Stomach (tissue), 9 donors: ENCODE results near the gene CELF1. TPM values are rescaled to one million over a fixed set of nuclear protein-coding genes. Genes with fewer than 3 reads are reported as not detected.

Experiments used
- DNase-seq, 2 donors: peaks; one replicate each; pipeline versions ENCODE4 v3.0.0 to v3.0.0-alpha.2; 2013 to 2019
- H3K27ac ChIP-seq, 5 donors: fragments of 200-600 bp in 4 of 5; sonication (generic) in 4 of 5; one replicate each; pipeline ENCODE4 v1.5.1; 2013 to 2019; ENCODE audit warnings: mild to moderate bottlenecking in 1 of 5, moderate library complexity in 1 of 5
- H3K27me3 ChIP-seq, 3 donors: fragments of 200-600 bp; sonication (generic); one replicate each; pipeline ENCODE4 v1.5.1; 2017 to 2019; ENCODE audit warnings: mixed run types in 1 of 3
- H3K36me3 ChIP-seq, 4 donors: fragments of 200-600 bp; sonication (generic); 1 replicate in 3 of 4; 2 replicates in 1 of 4; pipeline ENCODE4 v1.5.1; 2016 to 2019
- H3K4me1 ChIP-seq, 4 donors: fragments of 200-600 bp; sonication (generic); one replicate each; pipeline ENCODE4 v1.5.1; 2016 to 2019
- H3K4me3 ChIP-seq, 4 donors: fragments of 200-600 bp; sonication (generic) in 3 of 4; one replicate each; pipeline ENCODE4 v1.5.1; 2016 to 2019; ENCODE audit warnings: mild to moderate bottlenecking in 1 of 4
- H3K9me3 ChIP-seq, 4 donors: fragments of 200-600 bp; sonication (generic); one replicate each; pipeline ENCODE4 v1.5.1; 2016 to 2019
- CTCF ChIP-seq, 7 experiments: fragments of 450-650 bp in 4 of 7; fragments of 200-600 bp in 3 of 7; sonication (generic) in 3 of 7; IDR thresholded peaks; one replicate each; pipeline ENCODE4 v1.5.1; 2016 to 2019; ENCODE audit warnings: antibody characterized with exemption in 7 of 7, control low read depth in 2 of 7, mild to moderate bottlenecking in 1 of 7
- EP300 ChIP-seq: sonication (generic); formaldehyde crosslinking; IDR thresholded peaks from one replicate; pipeline ENCODE4 v1.6.1; 2017; ENCODE audit warnings: antibody characterized with exemption
- POLR2A ChIP-seq, 4 donors: fragments of 450-650 bp; IDR thresholded peaks; one replicate each; pipeline ENCODE4 v1.6.1; 2016; ENCODE audit warnings: antibody characterized with exemption in 4 of 4, control low read depth in 2 of 4, mild to moderate bottlenecking in 1 of 4, moderate library complexity in 1 of 4
- POLR2AphosphoS5 ChIP-seq, 3 donors: sonication (generic); formaldehyde crosslinking; IDR thresholded peaks; one replicate each; pipeline ENCODE4 v1.6.1; 2016; ENCODE audit warnings: antibody characterized with exemption in 3 of 3
- WGBS, 5 donors: extraction: QIAGEN DNeasy Blood & Tissue Kit in 3 of 5; methylation state at CpG; one replicate each; pipeline versions ENCODE4 v1.1.5 to v1.1.7; 2013 to 2018; 5-methylcytosine and 5-hydroxymethylcytosine counted together
- intact Hi-C: fragments of 100-400 bp; cut with DNase I; formaldehyde crosslinking; loops from one replicate; pipeline ENCODE4 v1.15.1; 2023; ENCODE audit warnings: low total_unique reads
- polyA plus RNA-seq, 3 donors: library from polyadenylated mRNA; stranded (reverse); fragments of 200-250 nt; gene quantifications; one replicate each; pipeline ENCODE4 v1.2.3, GENCODE V29; 2013
- total RNA-seq, 5 donors: library from RNA; depleted of rRNA; stranded (reverse); fragments of >200 nt; gene quantifications; one replicate each; pipeline versions ENCODE4 v1.1.0 to v1.2.3, GENCODE V29; 2014 to 2016
- donor health status: healthy with polysubstance abuse.
- donor health status: Bipolar disorder and iron deficiency.
- donor health status: healthy.

The CELF1 gene
- total and polyA plus RNA-seq, 8 donors, result 12.7 to 206 (median 54.4) TPM

GRCh38 chr11:47495011-47495855 is 57.7 kb downstream of the CELF1 start:
- 50 to 72% (median 69%) methylated on average over 4 of the region's 4 CpGs for WGBS, 5 donors
- no peaks in the 10 kb centered on the region for H3K27me3 ChIP-seq
- no peak for DNase-seq
- H3K27ac ChIP-seq, result no peak overlapping the region
- no peak overlapping the region for H3K4me3 ChIP-seq
- intact Hi-C loops, result no loop called here
- TF ChIP-seq POLR2A (IDR thresholded peaks at IDR 0.05), result no peak
- TF ChIP-seq EP300, result no peak
- no peak for TF ChIP-seq POLR2AphosphoS5 (IDR thresholded peaks at IDR 0.05)
- no peak for TF ChIP-seq CTCF (IDR thresholded peaks at IDR 0.05)
- H3K36me3 ChIP-seq, result peaks cover 0 to 30% (median 14%) of the 10 kb centered on the region in 4 donors
- H3K9me3 ChIP-seq, result no peaks in the 10 kb centered on the region
- peaks cover 14 to 61% (median 41%) of the 10 kb centered on the region in 4 donors for H3K4me1 ChIP-seq

DNA sequence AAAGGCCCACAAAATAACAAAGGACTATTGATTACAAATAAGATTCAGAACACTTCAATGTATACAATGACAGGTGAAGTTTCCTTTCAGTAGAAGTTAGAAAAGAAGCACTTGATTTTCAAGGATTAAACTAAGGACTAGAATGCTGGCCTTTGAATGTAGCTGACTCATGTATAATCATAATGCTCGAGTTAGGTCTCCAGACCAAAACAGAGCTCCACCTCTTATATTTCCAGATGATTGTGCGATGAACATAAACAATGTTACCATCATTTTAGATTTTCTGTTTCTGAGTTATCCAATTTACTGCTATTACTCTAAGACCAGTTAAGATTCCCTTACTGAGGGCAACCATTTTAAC is 63.6 kb downstream of the CELF1 start:
- intact Hi-C loops, result no loop called here
- TF ChIP-seq CTCF (IDR thresholded peaks at IDR 0.05) (no peak), EP300 (no peak), POLR2A (IDR thresholded peaks at IDR 0.05) (no peak), POLR2AphosphoS5 (IDR thresholded peaks at IDR 0.05) (no peak)
- peaks cover 26 to 48% (median 34%) of the 10 kb centered on the region in 4 donors for H3K36me3 ChIP-seq
- DNase-seq, result no peak
- no peaks in the 10 kb centered on the region for H3K27me3 ChIP-seq
- WGBS, 5 donors, result 52 to 70% (median 62%) methylated on average over 2 of the region's 2 CpGs
- no peaks in the 10 kb centered on the region for H3K9me3 ChIP-seq
- no peak overlapping the region for H3K4me3 ChIP-seq
- H3K27ac ChIP-seq, result peak overlapping the region in 3 of 5 donors; percentile 23 to 57 (median 52)
- H3K4me1 ChIP-seq, result peaks cover 0 to 31% (median 20%) of the 10 kb centered on the region in 4 donors

- Histone ChIP-seq H3K9me3 (no peaks in the 10 kb centered on the region), H3K4me1 (peaks cover 0 to 31% (median 20%) of the 10 kb centered on the region in 4 donors), H3K27me3 (no peaks in the 10 kb centered on the region), H3K27ac (peak overlapping the region in 3 of 5 donors; percentile 23 to 57 (median 52)), H3K4me3 (no peak overlapping the region), H3K36me3 (peaks cover 31 to 48% (median 37%) of the 10 kb centered on the region in 4 donors)
- no peak for DNase-seq
- TF ChIP-seq EP300 (no peak), CTCF (IDR thresholded peaks at IDR 0.05) (no peak), POLR2AphosphoS5 (IDR thresholded peaks at IDR 0.05) (no peak), POLR2A (IDR thresholded peaks at IDR 0.05) (no peak)
- WGBS, 5 donors, result 31 to 47% (median 35%) methylated on average over 6 of the region's 6 CpGs
- intact Hi-C loops, result no loop called here
Observed at GRCh38 chr11:47488674-47489394, 64.1 kb downstream of the CELF1 start.

DNA sequence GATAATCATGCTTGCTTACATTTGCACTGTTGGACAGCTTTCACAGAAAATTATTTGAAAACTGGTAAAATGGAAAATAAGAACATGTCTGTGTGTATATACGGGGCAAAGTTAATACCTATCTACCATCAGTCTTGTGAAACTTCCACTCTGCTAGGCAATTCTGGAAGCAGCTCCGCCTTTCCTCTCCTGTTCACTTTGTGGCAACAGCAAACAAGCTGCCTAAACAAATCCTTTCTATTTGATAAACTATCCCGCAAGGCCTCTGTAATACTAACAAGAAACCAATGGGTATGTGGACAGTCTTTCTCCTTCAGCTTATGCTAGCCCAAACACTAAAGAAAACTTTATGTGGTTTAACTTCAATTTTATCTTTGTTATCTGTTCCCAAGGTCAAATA is 64.8 kb downstream of the CELF1 start:
- Histone ChIP-seq H3K4me3 (no peak overlapping the region), H3K9me3 (no peaks in the 10 kb centered on the region), H3K36me3 (peaks cover 38 to 53% (median 44%) of the 10 kb centered on the region in 4 donors), H3K27me3 (no peaks in the 10 kb centered on the region), H3K27ac (peak overlapping the region in 3 of 5 donors; percentile 23 to 57 (median 52)), H3K4me1 (peaks cover 0 to 31% (median 20%) of the 10 kb centered on the region in 4 donors)
- peak in 1 of 2 donors; percentile 29 for DNase-seq
- TF ChIP-seq POLR2AphosphoS5 (IDR thresholded peaks at IDR 0.05) (no peak), CTCF (IDR thresholded peaks at IDR 0.05) (no peak), POLR2A (IDR thresholded peaks at IDR 0.05) (no peak), EP300 (no peak)
- WGBS, 5 donors, result 10 to 40% (median 21%) methylated on average over 3 of the region's 3 CpGs
- intact Hi-C loops, result no loop called here
